ENCODE measurements around the gene GSTO1.

GSTO1 gene

DNA sequence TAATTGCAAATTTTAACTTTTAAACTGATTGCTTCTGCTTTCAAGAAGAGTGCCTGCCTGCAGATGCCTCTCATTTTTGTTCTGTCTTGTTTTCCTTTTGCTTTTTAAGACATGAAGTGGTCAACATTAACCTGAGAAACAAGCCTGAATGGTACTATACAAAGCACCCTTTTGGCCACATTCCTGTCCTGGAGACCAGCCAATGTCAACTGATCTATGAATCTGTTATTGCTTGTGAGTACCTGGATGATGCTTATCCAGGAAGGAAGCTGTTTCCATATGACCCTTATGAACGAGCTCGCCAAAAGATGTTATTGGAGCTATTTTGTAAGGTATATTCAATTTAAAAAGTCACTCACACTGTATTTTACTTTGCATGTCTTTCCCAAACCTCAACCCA is 23.1 kb downstream of the GSTO1 start:
- no peak for DNase-seq

DNA sequence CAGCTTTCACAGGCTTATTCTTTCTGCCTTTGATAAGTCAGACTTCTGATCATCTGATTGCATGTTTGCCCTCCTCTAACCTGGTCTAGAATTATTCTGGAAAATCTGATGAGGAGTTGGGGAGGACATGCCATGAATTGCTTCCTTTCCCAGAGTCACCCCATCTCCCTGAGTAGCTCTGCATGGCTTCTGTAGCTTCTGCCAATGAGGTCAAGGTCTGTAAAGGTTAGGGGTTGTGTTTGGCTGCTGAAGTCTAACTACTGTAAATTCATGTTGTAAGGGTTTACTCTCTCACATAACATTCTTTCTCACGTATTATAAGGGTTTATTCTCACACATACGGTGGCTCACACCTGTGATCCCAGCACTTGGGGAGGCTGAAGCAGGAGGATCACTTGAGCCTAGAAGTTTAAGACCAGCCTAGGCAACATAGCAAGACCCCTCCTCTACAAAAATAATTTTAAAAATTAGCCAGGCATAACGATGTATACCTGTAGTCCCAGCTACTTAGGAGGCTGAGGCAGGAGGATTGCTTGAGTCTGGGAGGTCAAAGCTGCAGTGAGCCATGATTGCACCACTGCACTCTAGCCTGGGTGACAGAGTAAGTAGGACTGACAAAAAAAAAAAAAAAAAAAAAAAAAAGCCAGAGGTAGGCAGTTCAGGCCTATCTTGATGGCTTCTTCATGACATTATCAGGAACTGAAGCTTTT is 25.0 kb downstream of the GSTO1 start:
- no peak for DNase-seq

DNA sequence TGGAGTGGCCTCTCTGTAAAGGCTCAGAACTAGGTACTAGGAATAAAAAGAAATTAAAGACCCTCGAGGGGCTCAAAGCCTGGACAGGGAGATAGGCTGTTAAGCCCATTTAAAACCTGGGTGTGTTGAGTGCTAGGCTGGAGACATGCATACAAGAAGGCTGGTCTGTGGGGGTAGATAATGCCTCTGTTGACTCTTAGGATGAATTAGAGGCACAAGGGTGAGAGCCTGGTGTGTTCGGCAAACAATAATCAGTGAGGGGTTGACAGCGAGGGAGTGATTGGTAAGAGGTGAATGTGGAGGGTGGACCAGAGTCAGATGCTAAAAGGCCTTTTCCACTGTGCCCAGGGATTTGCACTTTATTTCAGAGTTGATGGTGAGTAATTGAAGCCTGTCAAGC is 27.0 kb downstream of the GSTO1 start:
- DNase-seq = peak; percentile 5

DNA sequence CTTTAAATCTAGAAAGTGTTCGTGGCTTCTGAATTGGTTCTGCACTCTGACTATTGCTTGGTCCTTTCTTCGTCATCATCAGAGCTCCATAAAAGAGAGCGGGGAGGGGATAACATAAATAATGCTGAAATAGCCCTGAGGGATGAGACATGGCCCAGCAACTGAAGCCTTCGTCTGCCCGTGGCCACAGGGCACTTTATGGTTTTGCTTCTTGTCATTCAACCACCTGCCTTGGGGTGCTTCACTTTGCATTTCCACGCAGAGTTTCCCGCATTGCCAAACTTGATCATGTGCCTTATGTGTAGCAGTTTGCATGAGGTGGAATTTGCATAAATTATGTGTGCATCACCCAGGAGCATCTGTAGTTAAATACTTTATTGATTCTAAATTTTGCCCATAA is 30.2 kb downstream of the GSTO1 start:
- DNase-seq = no peak

DNA sequence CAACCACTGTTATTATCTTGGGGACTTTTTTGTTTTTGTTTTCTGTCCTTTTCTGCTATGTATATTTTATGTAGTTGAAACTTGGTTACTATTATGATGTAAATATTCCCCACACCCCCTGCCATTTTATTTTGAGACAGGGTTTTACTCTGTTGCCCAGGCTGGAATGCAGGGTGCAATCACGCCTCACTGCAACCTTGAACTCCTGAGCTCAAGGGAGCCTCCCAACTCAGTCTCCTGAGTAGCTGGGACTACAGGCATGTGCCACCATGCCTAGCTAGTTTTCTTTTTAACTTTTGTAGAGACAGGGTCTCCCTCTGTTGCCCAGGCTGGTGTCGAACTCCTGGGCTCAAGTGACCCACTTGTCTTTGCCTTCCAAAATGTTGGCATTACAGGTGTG is 32.2 kb downstream of the GSTO1 start:
- no peak for DNase-seq

DNA sequence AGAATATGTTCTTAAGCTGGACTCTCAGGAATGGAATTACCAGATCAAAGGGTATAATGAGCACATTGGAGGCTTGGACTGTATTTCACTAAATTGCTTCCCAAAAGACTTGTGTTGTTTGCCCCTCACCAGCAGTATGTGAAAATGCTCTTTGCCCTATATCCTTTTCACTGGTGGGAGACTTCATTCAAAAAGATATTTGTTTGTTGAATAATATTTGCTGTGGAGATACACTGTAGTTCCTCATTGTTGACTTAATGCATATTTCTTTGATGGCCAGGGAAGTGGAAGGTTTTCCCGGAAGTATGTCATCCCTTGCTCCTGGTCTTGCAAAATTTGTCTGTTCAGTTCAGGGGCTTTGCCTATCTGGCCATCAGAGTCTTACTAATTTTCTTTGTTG is 33.7 kb downstream of the GSTO1 start:
- no peak for DNase-seq

DNA sequence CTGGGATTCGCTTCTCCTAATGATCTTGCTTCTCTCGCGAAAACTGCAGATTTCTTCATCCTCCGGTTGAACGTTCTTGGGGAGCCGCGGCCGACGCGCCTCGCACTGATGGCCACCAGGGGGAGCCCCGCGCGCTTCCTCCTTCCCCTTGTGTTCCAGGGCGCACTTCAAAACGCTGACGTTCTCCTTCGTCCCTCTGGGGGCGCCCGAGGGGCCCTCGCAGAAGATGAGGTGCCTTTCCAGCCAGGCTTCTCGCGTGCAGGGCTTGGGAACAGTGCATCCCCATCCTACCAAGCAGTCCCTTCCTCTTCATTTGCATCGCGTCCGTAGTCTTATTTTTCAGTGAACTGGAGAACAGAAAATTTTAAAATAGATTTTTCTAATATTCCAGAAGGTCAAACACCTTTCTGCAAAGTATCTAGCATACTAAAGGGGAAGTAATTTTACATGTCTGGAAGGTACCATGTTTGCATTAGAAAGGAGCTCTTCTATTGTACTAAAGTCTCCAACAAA is 36.8 kb downstream of the GSTO1 start:
- DNase-seq = no peak

DNA sequence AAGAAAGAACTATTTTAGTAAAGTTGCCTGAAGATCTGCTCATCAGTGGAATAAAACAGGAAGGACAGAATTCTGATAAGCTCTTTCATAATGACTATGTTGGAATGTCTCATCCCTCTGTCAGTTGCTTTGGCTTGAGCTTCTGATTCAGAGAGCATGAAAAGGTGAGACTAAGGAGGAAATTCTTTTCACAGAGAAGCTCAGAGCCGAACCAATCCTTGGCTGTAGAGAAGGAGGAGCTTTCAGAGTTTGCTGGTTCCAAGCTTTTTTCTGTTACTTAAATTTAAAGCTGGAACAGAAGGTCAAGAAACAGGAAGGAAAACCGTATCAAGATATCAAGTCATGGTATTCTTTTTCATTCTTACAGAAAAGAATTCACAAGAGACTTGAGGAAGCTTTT is 38.3 kb downstream of the GSTO1 start:
- DNase-seq = no peak

DNA sequence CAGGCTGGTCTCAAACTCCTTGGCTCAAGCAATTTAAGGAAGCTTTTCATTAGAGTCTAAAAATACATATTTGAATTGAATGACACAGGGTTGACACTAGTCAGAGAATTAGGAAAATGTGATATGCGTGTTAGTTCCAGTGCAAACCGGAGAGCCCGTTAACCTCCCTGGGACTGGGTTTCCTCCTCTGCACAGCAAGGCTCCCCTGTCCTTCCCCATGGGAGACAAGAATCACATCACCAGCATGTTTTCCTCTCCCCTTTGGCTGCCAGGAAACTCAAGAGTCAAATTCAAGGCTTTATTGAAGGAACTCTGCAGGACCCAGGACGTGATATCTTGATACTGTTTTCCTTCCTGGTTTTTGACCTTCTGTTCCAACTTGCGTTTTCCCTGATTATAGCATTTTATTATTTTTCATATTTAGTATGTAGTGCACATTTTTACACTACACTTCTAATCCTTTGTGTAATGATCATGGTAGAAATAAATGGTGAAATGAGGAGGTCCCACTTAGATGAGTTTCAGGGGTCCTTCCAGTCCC is 39.2 kb downstream of the GSTO1 start:
- DNase-seq = no peak

DNA sequence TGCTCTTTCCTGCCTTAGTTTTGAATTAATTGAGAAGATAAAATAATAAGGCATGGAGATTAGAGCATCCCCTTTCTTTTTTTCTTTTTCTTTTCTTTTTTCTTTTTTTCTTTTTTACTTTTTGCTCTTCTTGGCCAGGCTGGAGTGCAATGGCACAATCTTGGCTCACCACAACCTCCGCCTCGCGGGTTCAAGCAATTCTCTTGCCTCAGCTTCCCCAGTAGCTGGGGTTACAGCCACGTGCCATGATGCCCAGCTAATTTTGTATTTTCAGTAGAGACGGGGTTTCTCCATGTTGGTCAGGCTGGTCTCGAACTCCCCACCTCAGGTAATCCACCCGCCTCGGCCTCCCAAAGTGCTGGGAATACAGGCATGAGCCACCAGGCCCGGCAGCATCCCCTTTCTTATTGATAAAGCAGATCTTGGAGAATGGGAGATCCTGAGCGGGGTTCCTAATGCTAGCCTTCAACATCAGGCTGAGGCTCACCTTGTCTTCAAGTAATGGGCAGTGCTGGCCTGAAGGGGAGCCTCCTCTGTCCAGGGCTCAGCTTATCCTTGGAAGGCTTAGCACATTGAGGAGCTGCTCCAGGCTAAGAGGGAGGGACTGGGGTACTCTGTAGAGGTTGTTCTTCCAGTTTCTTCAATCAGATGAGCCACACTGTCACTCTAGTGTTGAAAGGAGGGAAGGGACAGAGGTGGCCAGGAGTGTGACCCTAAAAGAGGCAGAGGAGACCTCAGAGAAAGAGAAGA is 42.2 kb downstream of the GSTO1 start:
- DNase-seq = no peak

DNA sequence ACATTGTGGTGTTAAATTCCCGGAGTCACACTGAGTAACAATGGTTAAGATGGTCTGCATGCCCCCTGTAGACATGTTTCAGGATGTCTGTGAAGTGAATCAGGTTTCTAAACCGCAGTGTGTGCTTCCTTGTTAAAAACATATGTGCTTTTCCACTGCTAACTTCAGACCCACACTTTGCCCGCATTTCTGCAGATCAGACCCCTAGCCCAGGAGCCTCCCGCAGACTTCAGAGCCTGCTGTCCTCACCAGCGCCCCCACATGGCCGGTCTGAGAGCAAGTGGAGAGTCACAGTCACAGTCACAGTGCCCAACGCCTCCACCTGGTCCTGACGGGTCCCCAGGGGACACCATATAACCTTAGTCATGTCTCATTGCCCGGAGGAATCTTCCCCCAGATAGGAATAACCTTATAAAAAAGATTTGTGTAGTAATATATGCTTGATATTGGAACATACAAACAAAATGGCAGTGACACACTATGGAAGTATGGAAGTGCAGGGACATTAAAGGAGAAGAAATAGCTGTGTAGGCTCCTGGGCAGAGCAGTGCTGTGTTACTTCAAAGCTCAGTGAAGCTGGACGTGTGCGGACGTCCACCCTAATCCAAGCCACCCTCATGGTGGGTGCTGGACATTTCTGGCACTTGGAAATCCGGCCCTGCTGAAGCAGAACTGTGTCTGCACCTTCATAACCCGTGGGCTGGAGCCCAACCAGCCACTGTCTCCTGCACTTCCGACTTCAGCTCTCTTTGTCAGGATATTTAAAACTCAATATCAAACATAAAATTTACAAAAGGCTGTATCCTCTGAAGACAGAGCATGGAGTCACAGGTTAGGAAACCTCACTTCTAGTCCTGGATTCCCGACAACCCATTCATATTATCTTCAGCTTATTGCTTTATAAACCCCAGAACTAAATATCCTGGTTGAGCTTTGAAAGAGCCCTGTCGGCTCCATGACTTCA is 43.3 kb downstream of the GSTO1 start:
- no peak for DNase-seq

DNA sequence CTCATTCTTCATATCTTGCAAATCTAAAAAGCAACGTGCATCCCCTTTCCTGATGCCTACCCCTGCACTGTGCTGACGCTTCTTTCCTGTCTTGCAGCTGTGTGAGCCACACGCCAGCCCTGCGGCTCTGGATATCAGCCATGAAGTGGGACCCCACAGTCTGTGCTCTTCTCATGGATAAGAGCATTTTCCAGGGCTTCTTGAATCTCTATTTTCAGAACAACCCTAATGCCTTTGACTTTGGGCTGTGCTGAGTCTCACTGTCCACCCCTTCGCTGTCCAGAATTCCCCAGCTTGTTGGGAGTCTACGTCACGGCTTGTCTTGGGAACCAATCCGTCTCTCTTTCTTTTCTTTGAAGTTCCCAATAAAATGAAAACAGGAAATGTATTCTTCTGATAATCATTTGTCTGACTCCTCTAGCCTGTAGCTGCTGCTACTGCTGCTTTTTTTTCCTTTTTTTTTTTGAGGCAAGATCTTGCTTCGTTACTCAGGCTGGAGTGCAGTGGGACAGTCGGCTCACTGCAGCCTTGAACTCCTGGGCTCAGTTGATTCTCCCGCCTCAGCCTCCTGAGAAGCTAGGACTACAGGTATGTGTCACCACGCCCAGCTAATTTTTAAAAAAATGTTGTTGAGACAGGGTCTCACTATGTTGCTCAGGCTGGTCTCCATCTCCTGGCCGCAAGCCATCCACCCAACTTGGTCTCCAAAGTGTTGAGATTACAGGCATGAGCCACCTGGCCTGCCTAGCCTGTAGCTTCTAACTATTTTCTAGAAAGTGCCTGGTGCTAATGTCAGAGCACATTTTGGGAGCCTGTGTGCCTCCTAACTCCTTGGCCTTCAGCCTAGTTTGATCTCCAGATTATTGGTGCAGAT is 44.6 kb downstream of the GSTO1 start:
- no peak for DNase-seq

DNA sequence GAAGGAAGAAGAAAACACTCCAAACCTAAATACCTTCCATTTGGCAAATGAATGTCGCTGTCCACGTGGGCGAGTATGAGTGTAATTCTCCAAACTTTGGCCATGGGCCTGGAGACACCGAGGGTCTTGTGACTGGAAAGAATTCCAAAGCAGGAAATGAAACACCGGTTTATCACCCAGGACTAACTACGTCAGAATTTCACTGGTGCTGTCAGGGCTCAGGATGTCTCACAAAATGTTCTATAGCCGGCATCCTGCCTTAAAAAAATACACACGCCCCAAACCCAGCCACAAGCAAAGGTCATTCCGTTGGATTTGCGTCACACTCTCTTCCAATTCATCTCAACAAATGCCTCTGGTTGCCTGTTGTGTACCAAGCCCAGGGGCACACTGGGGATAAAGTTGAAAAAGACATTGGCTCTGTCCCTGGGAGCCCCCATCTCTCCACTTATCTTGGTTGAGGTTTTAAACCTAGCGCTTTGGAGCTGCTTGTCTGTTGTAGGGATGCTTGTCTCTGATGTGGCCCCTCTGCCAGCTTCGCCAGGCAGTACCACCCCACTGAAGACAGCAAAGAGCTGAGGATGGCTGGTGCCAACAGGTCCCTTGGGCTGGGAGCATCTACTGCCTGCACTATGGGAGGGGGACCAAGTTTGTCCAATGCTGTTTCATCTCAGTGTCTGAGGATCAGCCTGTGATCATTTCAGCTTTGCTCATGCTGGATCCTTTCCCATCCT is 45.5 kb downstream of the GSTO1 start:
- no peak for DNase-seq

DNA sequence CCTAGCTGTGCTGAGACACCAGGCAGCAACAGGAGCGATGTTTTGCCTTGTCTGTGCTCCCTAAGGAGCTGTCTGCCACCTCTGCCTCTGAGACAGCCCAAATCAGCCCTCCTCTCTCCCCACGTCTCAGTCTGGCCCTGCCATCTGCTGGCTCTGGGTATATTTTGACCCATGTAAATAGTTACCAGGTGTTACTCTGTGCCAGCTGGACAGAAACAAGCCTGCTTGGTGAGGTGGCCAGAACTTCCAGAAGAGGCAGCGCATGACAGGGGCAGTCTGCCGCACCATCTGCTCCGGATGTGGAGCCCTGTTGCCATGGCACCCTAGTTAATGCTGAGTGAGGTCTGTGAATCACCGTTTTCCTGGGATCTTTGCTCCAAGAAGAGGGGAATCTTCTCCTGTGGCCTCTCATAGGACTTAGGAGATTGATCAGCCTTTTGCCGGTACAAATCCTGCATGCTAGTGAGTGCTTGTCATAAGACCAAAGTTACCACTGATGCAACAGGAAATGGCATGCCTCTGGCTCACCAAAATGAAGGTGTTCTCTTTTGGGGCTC is 46.1 kb downstream of the GSTO1 start:
- DNase-seq = no peak

DNA sequence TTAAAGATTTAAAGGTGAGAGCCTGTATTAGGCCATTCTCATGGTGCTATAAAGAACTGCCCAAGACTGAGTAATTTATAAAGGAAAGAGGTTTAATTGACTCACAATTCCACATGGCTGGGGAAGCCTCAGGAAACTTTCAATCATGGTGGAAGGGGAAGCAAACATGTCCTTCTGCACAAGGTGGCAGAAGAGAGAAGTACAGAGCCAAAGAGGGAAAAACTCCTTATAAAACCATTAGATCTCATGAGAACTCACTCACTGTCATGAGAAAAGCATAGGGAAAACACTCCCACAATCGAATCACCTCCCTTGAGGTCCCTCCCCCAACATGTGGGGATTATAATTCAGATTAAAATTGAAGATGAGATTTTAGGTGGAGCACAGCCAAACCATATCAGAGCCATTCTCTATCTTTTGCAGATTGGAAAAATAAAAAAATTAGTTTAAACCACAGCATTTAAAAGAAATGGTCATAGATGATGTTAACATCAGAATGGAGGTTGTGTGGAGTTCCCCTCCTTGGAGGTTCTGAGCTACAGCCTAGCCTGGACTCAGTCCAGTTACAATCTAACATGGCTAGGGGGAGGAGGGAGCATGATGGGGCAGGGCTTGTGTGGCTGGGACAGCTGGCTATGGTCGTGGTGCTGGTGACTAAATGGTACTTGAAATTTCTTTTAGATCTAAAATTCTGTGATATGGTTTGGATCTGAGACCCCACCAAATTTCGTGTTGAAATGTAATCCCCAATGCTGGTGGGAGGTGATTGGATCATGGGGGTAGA is 47.4 kb downstream of the GSTO1 start:
- DNase-seq = no peak

DNA sequence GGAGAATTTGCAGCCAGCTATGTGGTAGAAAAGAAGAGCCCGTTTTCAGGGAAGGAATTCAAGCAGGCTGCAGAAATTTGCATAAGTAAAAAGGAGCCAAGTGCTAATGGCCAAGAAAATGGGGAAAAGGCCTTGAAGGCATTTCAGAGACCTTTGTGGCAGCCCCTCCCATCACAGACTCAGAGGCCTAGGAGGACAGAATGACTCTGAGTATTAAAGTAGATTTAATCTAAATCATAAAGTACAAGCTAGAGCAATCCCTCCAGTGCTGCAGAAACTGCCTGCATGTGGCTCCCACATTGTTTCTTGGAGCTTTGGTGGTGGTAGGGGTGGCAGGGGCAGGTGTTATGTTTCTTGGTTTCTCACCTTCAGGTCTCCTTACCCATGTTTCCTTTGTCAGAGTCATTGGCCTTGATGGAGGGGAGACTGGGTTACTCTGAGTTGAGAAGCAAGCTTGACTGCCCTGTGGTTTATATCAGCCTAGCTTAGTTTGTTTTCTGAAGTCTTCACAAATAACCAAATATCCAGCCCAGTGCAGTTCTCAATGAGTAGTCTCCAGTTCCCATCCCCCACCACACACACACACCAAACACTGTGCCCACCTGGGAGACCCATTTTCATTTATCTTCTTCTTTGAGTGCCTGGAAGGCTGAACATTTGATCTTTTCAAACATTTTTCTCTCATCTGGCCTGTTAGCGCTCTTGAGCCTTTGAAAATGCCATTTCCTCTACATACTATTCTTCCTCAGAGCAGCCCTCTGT is 49.1 kb downstream of the GSTO1 start:
- DNase-seq = no peak

DNA sequence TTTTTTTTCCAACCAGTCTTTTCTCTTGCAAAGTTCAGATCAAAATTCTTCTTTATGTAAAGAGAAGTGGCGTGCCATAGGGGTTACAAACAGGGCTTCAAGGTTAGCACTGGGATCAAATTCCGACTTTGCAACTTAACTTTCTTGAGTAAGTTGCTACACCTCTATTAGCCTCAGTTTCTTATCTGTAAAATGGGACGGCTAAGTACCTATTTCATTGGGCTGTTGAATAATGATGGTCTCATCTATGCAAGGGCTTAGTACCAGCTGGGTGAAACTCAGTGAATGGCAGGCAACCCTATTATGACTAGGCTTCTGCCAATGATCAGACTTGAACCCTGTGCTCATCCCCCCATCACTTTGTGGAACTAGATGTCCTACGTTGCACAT is 49.7 kb downstream of the GSTO1 start:
- no peak for DNase-seq

DNA sequence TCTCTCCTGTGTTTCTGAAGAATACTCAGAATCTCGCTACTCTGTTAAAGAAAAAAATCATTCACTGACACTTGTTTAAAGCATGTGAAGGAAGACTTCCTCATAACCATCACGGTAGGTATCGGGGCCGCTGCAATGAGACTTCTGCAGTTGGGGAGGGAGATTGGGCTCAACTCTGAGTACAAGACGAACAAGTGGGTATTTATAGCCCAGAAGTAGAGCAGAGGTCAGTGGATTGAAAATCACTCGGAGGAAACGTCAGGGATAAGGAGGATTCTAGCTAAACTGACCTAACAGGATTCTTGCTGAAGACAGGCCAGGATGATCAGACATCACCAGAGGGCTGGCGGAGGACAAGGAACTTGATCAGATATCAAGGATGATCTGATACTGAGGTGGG is 50.2 kb downstream of the GSTO1 start:
- DNase-seq = no peak

DNA sequence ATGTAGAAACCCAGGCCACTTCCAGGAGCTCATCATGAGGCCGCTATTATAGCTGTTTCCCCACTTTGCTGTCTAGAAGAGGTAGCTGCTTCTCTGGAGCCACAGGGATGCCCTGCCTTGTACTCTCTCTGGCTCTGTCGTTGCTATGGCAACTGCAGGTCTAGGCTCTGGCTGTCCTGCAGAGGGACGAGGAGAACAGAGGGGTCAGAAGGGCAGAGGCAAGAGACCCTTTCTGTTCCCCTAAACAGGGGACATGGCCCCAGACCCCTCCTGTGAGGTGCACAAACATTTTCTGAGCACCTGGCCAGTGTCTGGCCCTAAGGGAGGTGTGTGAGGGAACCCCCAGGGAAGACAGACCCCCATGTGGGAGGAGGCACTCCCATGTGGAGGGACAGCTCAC is 52.2 kb downstream of the GSTO1 start:
- no peak for DNase-seq
